ENCODE measurements around the gene ZNF429.
"Not testable (repeated sequence)": the region's sequence is repeated elsewhere in the genome, so short reads cannot be mapped to it uniquely, and the experiment has no call there.

The ZNF429 gene

GRCh38 chr19:21513651-21514050 is 8.2 kb downstream of the ZNF429 start:
- no peak for DNase-seq (ENCODE audit: low read depth)

GRCh38 chr19:21519488-21519887 is 14.1 kb downstream of the ZNF429 start:
- DNase-seq (ENCODE audit: low read depth): no peak

- no peak for DNase-seq (ENCODE audit: low read depth)
These were observed 27.5 kb downstream of the ZNF429 start for GRCh38 chr19:21532904-21533303.

- DNase-seq (ENCODE audit: low read depth): not testable (repeated sequence)
These were observed 31.4 kb downstream of the ZNF429 start for GRCh38 chr19:21536741-21537290.

- no peak for DNase-seq (ENCODE audit: low read depth)
These were observed 54.0 kb downstream of the ZNF429 start for GRCh38 chr19:21559444-21559843.

GRCh38 chr19:21564406-21564805 is 59.0 kb downstream of the ZNF429 start:
- DNase-seq (ENCODE audit: low read depth): no peak

- no peak for DNase-seq (ENCODE audit: low read depth)
These were observed 60.7 kb downstream of the ZNF429 start for GRCh38 chr19:21566073-21566472.

GRCh38 chr19:21567806-21568205 is 62.4 kb downstream of the ZNF429 start:
- DNase-seq (ENCODE audit: low read depth): not testable (repeated sequence)

GRCh38 chr19:21568816-21569493 is 63.6 kb downstream of the ZNF429 start:
- no peak for DNase-seq (ENCODE audit: low read depth)

- DNase-seq (ENCODE audit: low read depth): no peak
These were observed 64.1 kb downstream of the ZNF429 start for GRCh38 chr19:21569494-21569865.

- no peak for DNase-seq (ENCODE audit: low read depth)
These were observed 65.9 kb downstream of the ZNF429 start for GRCh38 chr19:21571316-21571715.

- no peak for DNase-seq (ENCODE audit: low read depth)
These were observed 69.2 kb downstream of the ZNF429 start for GRCh38 chr19:21574607-21575006.

- no peak for DNase-seq (ENCODE audit: low read depth)
These were observed 71.1 kb downstream of the ZNF429 start for GRCh38 chr19:21576481-21576880.

- DNase-seq (ENCODE audit: low read depth): no peak
These were observed 74.7 kb downstream of the ZNF429 start for GRCh38 chr19:21580101-21580500.

- DNase-seq (ENCODE audit: low read depth): no peak
These were observed 75.4 kb downstream of the ZNF429 start for GRCh38 chr19:21580818-21581217.

- no peak for DNase-seq (ENCODE audit: low read depth)
These were observed 76.3 kb downstream of the ZNF429 start for GRCh38 chr19:21581646-21582240.

GRCh38 chr19:21584537-21584936 is 79.1 kb downstream of the ZNF429 start:
- no peak for DNase-seq (ENCODE audit: low read depth)

- no peak for DNase-seq (ENCODE audit: low read depth)
These were observed 80.0 kb downstream of the ZNF429 start for GRCh38 chr19:21585281-21585890.

- DNase-seq (ENCODE audit: low read depth): no peak
These were observed 81.1 kb downstream of the ZNF429 start for GRCh38 chr19:21586311-21587116.

GRCh38 chr19:21587117-21587461 is 81.7 kb downstream of the ZNF429 start:
- no peak for DNase-seq (ENCODE audit: low read depth)

GRCh38 chr19:21587549-21587948 is 82.1 kb downstream of the ZNF429 start:
- no peak for DNase-seq (ENCODE audit: low read depth)

- no peak for DNase-seq (ENCODE audit: low read depth)
These were observed 82.7 kb downstream of the ZNF429 start for GRCh38 chr19:21588065-21588601.

All from HS-5 (cell line).